ENCODE measurements around the gene CRAT.

DNA sequence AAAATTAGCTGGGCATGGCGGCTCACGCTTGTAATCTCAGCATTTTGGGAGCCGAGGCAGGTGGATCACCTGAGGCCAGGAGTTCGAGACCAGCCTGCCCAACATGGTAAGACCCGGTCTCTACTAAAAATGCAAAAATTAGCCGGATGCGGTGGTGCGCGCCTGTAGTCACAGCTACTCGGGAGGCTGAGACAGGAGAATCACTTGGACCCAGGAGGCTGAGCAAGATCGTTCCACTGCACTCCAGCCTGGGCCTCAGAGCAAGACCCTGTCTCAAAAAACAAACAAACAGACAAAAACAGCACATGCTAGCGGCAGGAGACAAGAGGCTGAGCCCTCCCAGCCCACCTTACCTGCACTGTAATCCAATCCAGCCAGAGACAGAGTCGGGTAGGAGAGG, 30.8 kb downstream of the CRAT start:
- TF ChIP-seq, protein P1, sequence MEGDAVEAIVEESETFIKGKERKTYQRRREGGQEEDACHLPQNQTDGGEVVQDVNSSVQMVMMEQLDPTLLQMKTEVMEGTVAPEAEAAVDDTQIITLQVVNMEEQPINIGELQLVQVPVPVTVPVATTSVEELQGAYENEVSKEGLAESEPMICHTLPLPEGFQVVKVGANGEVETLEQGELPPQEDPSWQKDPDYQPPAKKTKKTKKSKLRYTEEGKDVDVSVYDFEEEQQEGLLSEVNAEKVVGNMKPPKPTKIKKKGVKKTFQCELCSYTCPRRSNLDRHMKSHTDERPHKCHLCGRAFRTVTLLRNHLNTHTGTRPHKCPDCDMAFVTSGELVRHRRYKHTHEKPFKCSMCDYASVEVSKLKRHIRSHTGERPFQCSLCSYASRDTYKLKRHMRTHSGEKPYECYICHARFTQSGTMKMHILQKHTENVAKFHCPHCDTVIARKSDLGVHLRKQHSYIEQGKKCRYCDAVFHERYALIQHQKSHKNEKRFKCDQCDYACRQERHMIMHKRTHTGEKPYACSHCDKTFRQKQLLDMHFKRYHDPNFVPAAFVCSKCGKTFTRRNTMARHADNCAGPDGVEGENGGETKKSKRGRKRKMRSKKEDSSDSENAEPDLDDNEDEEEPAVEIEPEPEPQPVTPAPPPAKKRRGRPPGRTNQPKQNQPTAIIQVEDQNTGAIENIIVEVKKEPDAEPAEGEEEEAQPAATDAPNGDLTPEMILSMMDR (optimal IDR thresholded peaks at IDR 0.05 in 1 of 3, IDR thresholded peaks at IDR 0.05 in 1 of 3, conservative IDR thresholded peaks at IDR 0.05 in 1 of 3; ENCODE audit: extremely low read depth in 1 of 3, insufficient read depth in 2 of 3, low read length in 3 of 3), result no peak
- TF ChIP-seq EZH2 (IDR thresholded peaks at IDR 0.05; ENCODE audit: low read length), result no peak

Measured in keratinocyte (primary cell).